PFSK-1 (cell line): Measurements from ENCODE around the gene CTCF.

ENCODE experiments used
- FOXP2 ChIP-seq: optimal IDR thresholded peaks from 2 replicates; pipeline ENCODE3; 2011; ENCODE audit warnings: borderline replicate concordance, control low read depth, inconsistent platforms; ENCODE audit not compliant: insufficient read depth; ENCODE audit errors: extremely low read length, extremely low read depth
- POLR2AphosphoS5 ChIP-seq: IDR thresholded peaks from 2 replicates; pipeline ENCODE4 v1.6.1; 2012; ENCODE audit warnings: low read depth, mild to moderate bottlenecking, control low read depth, low read length, moderate library complexity
- SIN3A ChIP-seq: IDR thresholded peaks from 2 replicates; pipeline ENCODE4 v1.6.1; 2012; ENCODE audit warnings: mild to moderate bottlenecking, low read length, moderate library complexity, borderline replicate concordance; ENCODE audit not compliant: insufficient read depth
- TAF1 ChIP-seq: IDR thresholded peaks from 2 replicates; pipeline ENCODE4 v1.6.1; 2012; ENCODE audit warnings: low read length, control low read depth, borderline replicate concordance; ENCODE audit not compliant: insufficient read depth
- TF ChIP-seq, protein P1 (sequence below), 2 experiments: IDR thresholded peaks; 2 replicates each; pipeline versions ENCODE4 v1.6.1 to v1.8.0; 2011 to 2012; ENCODE audit warnings: low read depth in 2 of 2, low read length in 2 of 2, control low read depth in 1 of 2, inconsistent platforms in 1 of 2, mild to moderate bottlenecking in 1 of 2, moderate library complexity in 1 of 2; ENCODE audit not compliant: insufficient read depth in 1 of 2

CTCF gene

DNA sequence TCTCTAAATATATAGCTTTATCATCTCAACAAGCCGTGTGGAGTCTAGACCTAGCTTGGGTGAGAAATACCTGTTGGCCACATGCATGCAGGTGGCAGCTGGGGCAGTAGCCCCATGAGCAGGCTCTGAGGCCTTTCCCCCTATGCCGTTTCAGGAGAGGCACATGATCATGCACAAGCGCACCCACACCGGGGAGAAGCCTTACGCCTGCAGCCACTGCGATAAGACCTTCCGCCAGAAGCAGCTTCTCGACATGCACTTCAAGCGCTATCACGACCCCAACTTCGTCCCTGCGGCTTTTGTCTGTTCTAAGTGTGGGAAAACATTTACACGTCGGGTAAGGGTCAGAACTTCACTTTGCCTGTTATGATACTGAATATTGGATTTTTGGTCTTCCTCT lies 65.9 kb downstream of the CTCF start:
- TF ChIP-seq TAF1 (no peak), FOXP2 (no peak), POLR2AphosphoS5 (no peak), SIN3A (no peak)
- TF ChIP-seq, protein P1, sequence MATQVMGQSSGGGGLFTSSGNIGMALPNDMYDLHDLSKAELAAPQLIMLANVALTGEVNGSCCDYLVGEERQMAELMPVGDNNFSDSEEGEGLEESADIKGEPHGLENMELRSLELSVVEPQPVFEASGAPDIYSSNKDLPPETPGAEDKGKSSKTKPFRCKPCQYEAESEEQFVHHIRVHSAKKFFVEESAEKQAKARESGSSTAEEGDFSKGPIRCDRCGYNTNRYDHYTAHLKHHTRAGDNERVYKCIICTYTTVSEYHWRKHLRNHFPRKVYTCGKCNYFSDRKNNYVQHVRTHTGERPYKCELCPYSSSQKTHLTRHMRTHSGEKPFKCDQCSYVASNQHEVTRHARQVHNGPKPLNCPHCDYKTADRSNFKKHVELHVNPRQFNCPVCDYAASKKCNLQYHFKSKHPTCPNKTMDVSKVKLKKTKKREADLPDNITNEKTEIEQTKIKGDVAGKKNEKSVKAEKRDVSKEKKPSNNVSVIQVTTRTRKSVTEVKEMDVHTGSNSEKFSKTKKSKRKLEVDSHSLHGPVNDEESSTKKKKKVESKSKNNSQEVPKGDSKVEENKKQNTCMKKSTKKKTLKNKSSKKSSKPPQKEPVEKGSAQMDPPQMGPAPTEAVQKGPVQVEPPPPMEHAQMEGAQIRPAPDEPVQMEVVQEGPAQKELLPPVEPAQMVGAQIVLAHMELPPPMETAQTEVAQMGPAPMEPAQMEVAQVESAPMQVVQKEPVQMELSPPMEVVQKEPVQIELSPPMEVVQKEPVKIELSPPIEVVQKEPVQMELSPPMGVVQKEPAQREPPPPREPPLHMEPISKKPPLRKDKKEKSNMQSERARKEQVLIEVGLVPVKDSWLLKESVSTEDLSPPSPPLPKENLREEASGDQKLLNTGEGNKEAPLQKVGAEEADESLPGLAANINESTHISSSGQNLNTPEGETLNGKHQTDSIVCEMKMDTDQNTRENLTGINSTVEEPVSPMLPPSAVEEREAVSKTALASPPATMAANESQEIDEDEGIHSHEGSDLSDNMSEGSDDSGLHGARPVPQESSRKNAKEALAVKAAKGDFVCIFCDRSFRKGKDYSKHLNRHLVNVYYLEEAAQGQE (IDR thresholded peaks at IDR 0.05; ENCODE audit: insufficient read depth in 1 of 2, low read depth in 2 of 2, low read length in 2 of 2): no peak

- TF ChIP-seq POLR2AphosphoS5 (no peak), FOXP2 (no peak), TAF1 (no peak), SIN3A (no peak)
- TF ChIP-seq, protein P1 (IDR thresholded peaks at IDR 0.05; ENCODE audit: insufficient read depth in 1 of 2, low read depth in 2 of 2, low read length in 2 of 2): no peak
Measured at GRCh38 chr16:67632415-67633172, 70.3 kb downstream of the CTCF start.

DNA sequence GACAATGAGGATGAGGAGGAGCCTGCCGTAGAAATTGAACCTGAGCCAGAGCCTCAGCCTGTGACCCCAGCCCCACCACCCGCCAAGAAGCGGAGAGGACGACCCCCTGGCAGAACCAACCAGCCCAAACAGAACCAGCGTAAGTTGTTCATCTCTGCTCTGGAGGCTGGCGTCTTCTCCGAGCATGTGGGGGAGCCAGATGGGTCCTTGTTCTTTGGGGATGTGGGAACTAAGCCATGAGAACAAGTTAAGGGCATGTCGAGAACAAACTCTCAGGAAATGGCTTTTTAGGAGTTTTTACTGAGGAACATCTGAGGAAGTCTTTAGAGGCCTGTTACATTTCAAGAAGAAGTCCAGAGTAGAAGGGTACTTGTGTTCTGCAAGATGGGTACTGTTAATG lies 74.4 kb downstream of the CTCF start:
- TF ChIP-seq FOXP2: no peak
- TF ChIP-seq POLR2AphosphoS5: no peak
- TF ChIP-seq TAF1: no peak

DNA sequence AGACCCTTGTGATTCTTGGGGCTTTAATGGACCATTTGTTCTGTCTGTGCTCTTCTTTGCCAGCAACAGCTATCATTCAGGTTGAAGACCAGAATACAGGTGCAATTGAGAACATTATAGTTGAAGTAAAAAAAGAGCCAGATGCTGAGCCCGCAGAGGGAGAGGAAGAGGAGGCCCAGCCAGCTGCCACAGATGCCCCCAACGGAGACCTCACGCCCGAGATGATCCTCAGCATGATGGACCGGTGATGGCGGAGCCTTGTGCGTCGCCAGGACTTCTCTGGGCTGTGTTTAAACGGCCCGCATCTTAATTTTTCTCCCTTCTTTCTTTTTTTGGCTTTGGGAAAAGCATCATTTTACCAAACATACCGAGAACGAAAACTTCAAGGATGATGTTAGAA lies 75.3 kb downstream of the CTCF start:
- no peak for TF ChIP-seq SIN3A
- TF ChIP-seq TAF1: no peak
- no peak for TF ChIP-seq FOXP2
- TF ChIP-seq, protein P1 (IDR thresholded peaks at IDR 0.05; ENCODE audit: insufficient read depth in 1 of 2, low read depth in 2 of 2, low read length in 2 of 2): no peak
- no peak for TF ChIP-seq POLR2AphosphoS5

- TF ChIP-seq SIN3A (no peak), POLR2AphosphoS5 (no peak), FOXP2 (no peak), TAF1 (no peak)
- TF ChIP-seq, protein P1 (IDR thresholded peaks at IDR 0.05; ENCODE audit: insufficient read depth in 1 of 2, low read depth in 2 of 2, low read length in 2 of 2): no peak
Measured at GRCh38 chr16:67641779-67642708, 79.7 kb downstream of the CTCF start.
